ENCODE results near the gene ROCK2. TPM values are rescaled to one million over a fixed set of nuclear protein-coding genes. Genes with fewer than 3 reads are reported as not detected.

Gene ROCK2
- polyA plus RNA-seq, 1 donor (not counting 4 experiments of a cell fraction or from before 2014, with no cell fraction given), result 12.6 TPM

GRCh38 chr2:11236335-11236734, 108.1 kb downstream of the ROCK2 start:
- H3K36me3 ChIP-seq (ENCODE audit: control insufficient read depth in 2 of 2, extremely low read depth in 1 of 2, insufficient read depth in 2 of 2, low read length in 2 of 2), result no peaks in the 10 kb centered on the region
- H3K4me3 ChIP-seq (ENCODE audit: control insufficient read depth in 2 of 3, extremely low read depth in 1 of 3, insufficient read depth in 2 of 3, low read depth in 1 of 3, low read length in 3 of 3), result no peak overlapping the region
- H3K27me3 ChIP-seq (ENCODE audit: control insufficient read depth, extremely low read depth, insufficient read depth, low read length), result no peaks in the 10 kb centered on the region
- H3K27ac ChIP-seq (ENCODE audit: control insufficient read depth, insufficient read depth, low read length), result no peak overlapping the region
- no peak overlapping the region for H3K4me2 ChIP-seq (ENCODE audit: control insufficient read depth, extremely low read depth, insufficient read depth, low read depth, low read length)
- FAIRE-seq, result no peak
- no peaks in the 10 kb centered on the region for H4K20me1 ChIP-seq (ENCODE audit: control insufficient read depth, extremely low read depth, insufficient read depth, low read length)
- no peak overlapping the region for H2AFZ ChIP-seq (ENCODE audit: control insufficient read depth, low read length)
- dilution Hi-C loops (cut with MboI; ENCODE audit: extremely low pct_ligation_motif_present, low sequenced_read_pairs), result no loop called here
- no peaks in the 10 kb centered on the region for H3K9me1 ChIP-seq (ENCODE audit: control insufficient read depth, extremely low read depth, insufficient read depth, low read length)
- H3K79me2 ChIP-seq (ENCODE audit: control insufficient read depth, insufficient read depth, low read length), result peaks cover 8% of the 10 kb centered on the region
- no peak for DNase-seq (ENCODE audit: low read depth, low spot score)
- TF ChIP-seq EZH2 (IDR thresholded peaks at IDR 0.05; ENCODE audit: low read length) (no peak), CTCF (optimal IDR thresholded peaks at IDR 0.05 in 1 of 3, IDR thresholded peaks at IDR 0.05 in 1 of 3, conservative IDR thresholded peaks at IDR 0.05 in 1 of 3; ENCODE audit: extremely low read depth in 1 of 3, insufficient read depth in 2 of 3, low read length in 3 of 3) (no peak)
- H3K9me3 ChIP-seq (ENCODE audit: control insufficient read depth, low read depth, low read length), result peaks cover 2% of the 10 kb centered on the region
- no peak overlapping the region for H3K9ac ChIP-seq (ENCODE audit: control insufficient read depth, extremely low read depth, insufficient read depth, low read length)
- peaks cover 5% of the 10 kb centered on the region for H3K4me1 ChIP-seq (ENCODE audit: control insufficient read depth, extremely low read depth, insufficient read depth, low read length)

- no peak overlapping the region for H3K4me2 ChIP-seq (ENCODE audit: control insufficient read depth, extremely low read depth, insufficient read depth, low read depth, low read length)
- H3K9me1 ChIP-seq (ENCODE audit: control insufficient read depth, extremely low read depth, insufficient read depth, low read length), result no peaks in the 10 kb centered on the region
- H3K36me3 ChIP-seq (ENCODE audit: control insufficient read depth in 2 of 2, extremely low read depth in 1 of 2, insufficient read depth in 2 of 2, low read length in 2 of 2), result no peaks in the 10 kb centered on the region
- dilution Hi-C loops (cut with MboI; ENCODE audit: extremely low pct_ligation_motif_present, low sequenced_read_pairs), result no loop called here
- DNase-seq (ENCODE audit: low read depth, low spot score) (no peak), FAIRE-seq (no peak)
- no peaks in the 10 kb centered on the region for H3K27me3 ChIP-seq (ENCODE audit: control insufficient read depth, extremely low read depth, insufficient read depth, low read length)
- H3K9me3 ChIP-seq (ENCODE audit: control insufficient read depth, low read depth, low read length), result peaks cover 2% of the 10 kb centered on the region
- H4K20me1 ChIP-seq (ENCODE audit: control insufficient read depth, extremely low read depth, insufficient read depth, low read length), result no peaks in the 10 kb centered on the region
- no peak overlapping the region for H2AFZ ChIP-seq (ENCODE audit: control insufficient read depth, low read length)
- peaks cover 5% of the 10 kb centered on the region for H3K79me2 ChIP-seq (ENCODE audit: control insufficient read depth, insufficient read depth, low read length)
- peaks cover 5% of the 10 kb centered on the region for H3K4me1 ChIP-seq (ENCODE audit: control insufficient read depth, extremely low read depth, insufficient read depth, low read length)
- no peak overlapping the region for H3K4me3 ChIP-seq (ENCODE audit: control insufficient read depth in 2 of 3, extremely low read depth in 1 of 3, insufficient read depth in 2 of 3, low read depth in 1 of 3, low read length in 3 of 3)
- no peak for TF ChIP-seq EZH2 (IDR thresholded peaks at IDR 0.05; ENCODE audit: low read length)
- TF ChIP-seq CTCF (optimal IDR thresholded peaks at IDR 0.05 in 1 of 3, IDR thresholded peaks at IDR 0.05 in 1 of 3, conservative IDR thresholded peaks at IDR 0.05 in 1 of 3; ENCODE audit: extremely low read depth in 1 of 3, insufficient read depth in 2 of 3, low read length in 3 of 3), result no peak
- no peak overlapping the region for H3K27ac ChIP-seq (ENCODE audit: control insufficient read depth, insufficient read depth, low read length)
- no peak overlapping the region for H3K9ac ChIP-seq (ENCODE audit: control insufficient read depth, extremely low read depth, insufficient read depth, low read length)
Observed at GRCh38 chr2:11235583-11235982, 108.9 kb downstream of the ROCK2 start.
